ENCODE measurements around the gene ZBTB20.

The ZBTB20 gene

DNA sequence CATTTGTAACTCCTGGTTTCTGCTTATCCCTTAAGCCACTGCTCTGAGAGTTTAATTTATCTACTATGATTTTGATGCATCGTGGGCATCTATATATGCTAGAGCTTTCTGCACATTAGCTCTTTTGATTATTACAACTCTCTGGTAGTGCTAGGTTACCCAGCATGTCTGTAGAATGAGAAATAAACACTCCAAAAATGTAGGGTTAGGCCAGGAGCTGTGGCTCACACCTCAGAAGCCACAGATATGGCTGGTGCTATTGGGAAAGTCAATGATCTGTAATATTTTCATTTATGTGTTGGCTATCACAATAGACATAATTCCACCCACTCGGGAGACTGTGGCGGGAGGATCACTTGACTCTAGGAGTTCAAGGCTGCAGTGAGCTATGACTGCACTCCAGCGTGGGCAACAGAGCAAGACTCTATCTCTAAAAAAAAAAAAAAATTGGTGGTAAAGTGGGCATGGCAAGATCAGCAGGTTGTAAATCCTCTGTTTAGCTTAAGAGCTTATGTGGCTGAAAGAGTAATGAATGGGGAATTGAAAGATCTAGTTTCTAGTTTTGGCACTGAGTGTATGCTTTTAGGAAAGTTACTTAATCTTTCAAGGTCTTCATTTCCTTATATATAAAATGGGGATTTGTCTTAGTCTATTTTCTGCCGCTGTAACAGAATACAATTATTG is 847.0 kb downstream of the ZBTB20 start:
- TF ChIP-seq, protein P1, sequence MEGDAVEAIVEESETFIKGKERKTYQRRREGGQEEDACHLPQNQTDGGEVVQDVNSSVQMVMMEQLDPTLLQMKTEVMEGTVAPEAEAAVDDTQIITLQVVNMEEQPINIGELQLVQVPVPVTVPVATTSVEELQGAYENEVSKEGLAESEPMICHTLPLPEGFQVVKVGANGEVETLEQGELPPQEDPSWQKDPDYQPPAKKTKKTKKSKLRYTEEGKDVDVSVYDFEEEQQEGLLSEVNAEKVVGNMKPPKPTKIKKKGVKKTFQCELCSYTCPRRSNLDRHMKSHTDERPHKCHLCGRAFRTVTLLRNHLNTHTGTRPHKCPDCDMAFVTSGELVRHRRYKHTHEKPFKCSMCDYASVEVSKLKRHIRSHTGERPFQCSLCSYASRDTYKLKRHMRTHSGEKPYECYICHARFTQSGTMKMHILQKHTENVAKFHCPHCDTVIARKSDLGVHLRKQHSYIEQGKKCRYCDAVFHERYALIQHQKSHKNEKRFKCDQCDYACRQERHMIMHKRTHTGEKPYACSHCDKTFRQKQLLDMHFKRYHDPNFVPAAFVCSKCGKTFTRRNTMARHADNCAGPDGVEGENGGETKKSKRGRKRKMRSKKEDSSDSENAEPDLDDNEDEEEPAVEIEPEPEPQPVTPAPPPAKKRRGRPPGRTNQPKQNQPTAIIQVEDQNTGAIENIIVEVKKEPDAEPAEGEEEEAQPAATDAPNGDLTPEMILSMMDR (IDR thresholded peaks at IDR 0.05; ENCODE audit: extremely low read depth, insufficient read depth, missing control alignments): no peak
- in situ Hi-C loops (cut with MboI; ENCODE audit: low pct_unique_long_range_greater_than_20kb, low sequenced_read_pairs, unreplicated experiment): no loop called here
- no peak for DNase-seq (ENCODE audit: low spot score)

DNA sequence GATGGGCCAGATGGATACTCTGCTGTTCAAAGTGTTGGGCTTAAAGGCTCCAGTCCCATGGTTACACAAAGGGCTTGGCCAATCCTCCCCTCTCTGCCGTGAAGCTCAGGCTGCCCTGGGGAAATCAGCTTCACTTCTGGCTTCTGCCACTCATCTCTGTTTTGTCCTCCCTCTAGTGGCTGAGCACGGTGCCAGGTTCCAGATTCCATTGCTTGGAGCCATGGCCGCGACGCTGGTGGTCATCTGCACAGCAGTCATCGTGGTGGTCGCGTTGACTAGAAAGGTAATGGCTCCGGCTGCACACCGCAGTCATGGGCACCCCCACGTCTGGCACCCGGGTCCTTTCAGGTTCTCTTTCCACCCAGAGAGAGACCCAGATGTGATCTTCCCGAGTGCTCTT is 847.7 kb downstream of the ZBTB20 start:
- DNase-seq (ENCODE audit: low spot score): no peak
- in situ Hi-C loops (cut with MboI; ENCODE audit: low pct_unique_long_range_greater_than_20kb, low sequenced_read_pairs, unreplicated experiment): no loop called here
- TF ChIP-seq, protein P1 (IDR thresholded peaks at IDR 0.05; ENCODE audit: extremely low read depth, insufficient read depth, missing control alignments): peak; percentile 47

DNA sequence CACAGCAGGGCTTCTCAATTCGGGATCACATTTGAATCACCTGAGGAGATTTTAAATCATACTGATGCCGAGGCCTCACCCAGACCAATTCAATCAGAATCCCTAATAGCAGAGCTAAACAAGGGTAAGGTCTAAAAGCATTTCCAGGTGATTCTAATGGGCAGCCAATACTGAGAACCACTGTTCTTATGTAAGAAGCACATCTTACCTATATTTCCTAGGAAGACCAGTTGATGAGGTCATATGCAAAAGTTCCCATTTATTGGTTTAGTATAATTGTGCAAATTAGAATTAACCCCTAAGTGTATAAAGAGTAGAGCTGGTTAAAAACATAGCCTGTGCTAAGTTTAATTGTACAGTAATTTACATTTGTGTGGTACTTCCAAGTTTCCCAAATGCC is 851.1 kb downstream of the ZBTB20 start:
- in situ Hi-C loops (cut with MboI; ENCODE audit: low pct_unique_long_range_greater_than_20kb, low sequenced_read_pairs, unreplicated experiment): no loop called here
- TF ChIP-seq, protein P1 (IDR thresholded peaks at IDR 0.05; ENCODE audit: extremely low read depth, insufficient read depth, missing control alignments): no peak
- no peak for DNase-seq (ENCODE audit: low spot score)

DNA sequence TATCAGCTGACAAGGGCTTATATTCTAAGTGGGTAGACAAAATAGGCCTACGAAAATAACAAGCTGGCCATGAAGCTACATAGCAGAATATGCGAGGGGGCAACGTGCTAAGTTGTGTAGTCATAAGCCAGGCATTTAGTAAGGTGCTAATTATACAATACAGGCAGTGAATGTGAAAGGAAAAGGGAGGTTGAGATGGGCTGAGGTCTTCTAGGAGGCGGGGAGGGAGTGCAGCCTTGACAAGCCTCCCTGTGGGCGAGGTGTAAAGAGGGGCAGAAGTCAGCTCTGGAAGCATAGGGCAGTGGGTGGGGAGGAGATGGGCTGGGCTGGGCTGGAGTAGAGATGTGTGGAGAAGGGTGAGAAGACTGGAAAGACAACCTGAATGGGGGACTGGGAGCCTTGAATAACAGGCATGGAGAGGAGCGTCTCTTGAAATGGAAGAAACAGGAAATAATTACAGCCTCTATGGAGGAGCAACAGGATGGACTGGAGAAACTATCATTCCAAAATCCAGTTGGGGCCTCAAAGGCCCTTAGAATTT is 852.1 kb downstream of the ZBTB20 start:
- DNase-seq (ENCODE audit: low spot score): no peak
- TF ChIP-seq, protein P1 (IDR thresholded peaks at IDR 0.05; ENCODE audit: extremely low read depth, insufficient read depth, missing control alignments): no peak
- in situ Hi-C loops (cut with MboI; ENCODE audit: low pct_unique_long_range_greater_than_20kb, low sequenced_read_pairs, unreplicated experiment): no loop called here

DNA sequence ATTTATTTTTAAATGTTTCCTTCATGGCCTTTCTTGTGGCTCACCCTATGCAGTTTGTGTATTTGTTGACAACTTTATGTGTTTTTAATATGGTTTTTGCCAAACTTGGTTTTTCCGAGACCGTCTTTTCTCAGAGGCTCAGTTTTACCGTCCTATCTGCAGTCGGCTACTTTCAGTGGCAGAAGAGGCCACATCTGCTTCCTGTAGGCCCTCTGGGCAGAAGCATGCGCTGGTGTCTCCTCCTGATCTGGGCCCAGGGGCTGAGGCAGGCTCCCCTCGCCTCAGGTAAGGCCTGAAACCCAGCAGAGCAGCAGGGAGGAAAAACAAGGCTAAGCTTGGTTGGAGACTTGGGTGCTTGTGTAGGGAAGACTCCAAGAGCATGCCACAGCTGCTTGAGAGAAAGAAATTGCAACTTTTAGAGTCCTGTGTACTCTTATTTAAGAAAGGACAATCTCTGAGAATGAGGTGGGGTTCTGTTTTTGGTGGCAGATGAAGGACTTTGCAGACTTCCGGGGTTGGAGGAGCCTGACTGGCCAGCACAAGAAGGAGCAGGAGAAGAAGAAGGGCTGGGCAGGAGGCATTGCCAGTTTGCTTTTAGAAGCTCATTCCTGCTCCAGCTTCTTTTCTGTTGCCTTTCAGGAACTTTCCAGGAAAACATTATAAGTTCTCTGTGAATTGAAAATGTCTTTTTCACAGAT is 853.1 kb downstream of the ZBTB20 start, which contains the start of gene TIGIT:
TIGIT (plus strand) TSS at position 191 of the 698 bp plus-strand sequence; CDS start at position 225, 34 bp downstream.
- TF ChIP-seq, protein P1 (IDR thresholded peaks at IDR 0.05; ENCODE audit: extremely low read depth, insufficient read depth, missing control alignments): no peak
- in situ Hi-C loops (cut with MboI; ENCODE audit: low pct_unique_long_range_greater_than_20kb, low sequenced_read_pairs, unreplicated experiment): no loop called here
- DNase-seq (ENCODE audit: low spot score): no peak

DNA sequence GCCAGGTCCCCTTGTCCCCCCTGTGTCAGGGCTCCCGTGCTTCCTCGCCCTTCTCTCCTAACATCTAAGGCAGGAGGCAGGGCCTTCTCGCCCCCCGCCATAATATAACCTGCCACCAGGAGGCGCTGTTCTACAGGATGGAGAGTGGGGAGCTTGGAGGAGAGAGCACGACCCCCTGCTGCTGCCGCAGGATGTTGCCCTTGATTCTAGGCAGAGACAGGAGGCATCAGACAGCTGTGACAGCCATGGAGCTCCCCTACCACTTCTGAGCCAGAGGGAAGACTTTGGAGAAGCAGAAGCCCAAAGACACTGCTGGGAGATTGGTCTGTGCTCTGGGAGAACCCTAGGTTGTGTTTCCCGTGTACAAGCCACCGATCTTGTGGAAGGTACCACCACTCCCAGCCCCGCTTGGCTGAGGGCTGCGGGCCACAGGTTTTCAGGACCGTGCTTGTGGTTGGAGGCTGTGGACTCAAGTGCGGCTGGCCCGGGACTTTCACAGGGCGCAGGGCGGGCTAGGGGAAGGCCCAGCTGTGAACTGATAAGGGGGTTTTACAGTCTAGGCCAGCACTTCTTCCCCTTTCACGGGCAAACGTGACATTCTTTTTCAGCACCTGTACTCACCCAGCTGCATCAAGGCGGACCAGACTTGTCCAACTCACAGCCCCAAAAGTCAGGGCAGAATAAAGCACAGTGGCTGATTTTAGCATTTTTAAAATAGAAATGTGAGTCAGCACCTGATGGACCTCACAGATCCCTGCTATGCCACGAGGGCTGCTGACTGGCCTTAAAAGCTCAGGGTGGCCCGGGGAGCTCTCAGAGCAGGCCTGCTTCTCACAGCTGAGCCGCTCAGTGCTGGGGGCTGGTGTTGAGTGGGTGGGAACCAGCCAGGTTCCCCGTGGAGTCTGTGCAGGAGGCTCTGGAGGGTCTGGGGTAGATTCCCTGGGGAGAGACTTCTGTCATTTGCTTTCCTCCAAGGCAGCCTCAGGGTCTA is 855.9 kb downstream of the ZBTB20 start:
- in situ Hi-C loops (cut with MboI; ENCODE audit: low pct_unique_long_range_greater_than_20kb, low sequenced_read_pairs, unreplicated experiment): no loop called here
- peak; percentile 84 for DNase-seq (ENCODE audit: low spot score)
- TF ChIP-seq, protein P1 (IDR thresholded peaks at IDR 0.05; ENCODE audit: extremely low read depth, insufficient read depth, missing control alignments): peak; percentile 97
